DOHH2 (cell line): ENCODE results near the gene SLC39A12.

ENCODE experiments used
- EZH2phosphoT487 ChIP-seq: fragments of 200-600 bp; sonication (generic); IDR thresholded peaks from 2 replicates; pipeline ENCODE4 v1.6.1; 2017; ENCODE audit warnings: borderline replicate concordance, mild to moderate bottlenecking, antibody characterized with exemption, low read length, moderate library complexity, mixed read lengths
- TF ChIP-seq, protein P1 (sequence below): fragments of 200-600 bp; sonication (generic); IDR thresholded peaks from one replicate; pipeline ENCODE4 v1.5.1; 2014; ENCODE audit warnings: antibody characterized with exemption, mild to moderate bottlenecking, low read depth, low read length; ENCODE audit not compliant: poor library complexity, severe bottlenecking

- TF ChIP-seq, protein P1, sequence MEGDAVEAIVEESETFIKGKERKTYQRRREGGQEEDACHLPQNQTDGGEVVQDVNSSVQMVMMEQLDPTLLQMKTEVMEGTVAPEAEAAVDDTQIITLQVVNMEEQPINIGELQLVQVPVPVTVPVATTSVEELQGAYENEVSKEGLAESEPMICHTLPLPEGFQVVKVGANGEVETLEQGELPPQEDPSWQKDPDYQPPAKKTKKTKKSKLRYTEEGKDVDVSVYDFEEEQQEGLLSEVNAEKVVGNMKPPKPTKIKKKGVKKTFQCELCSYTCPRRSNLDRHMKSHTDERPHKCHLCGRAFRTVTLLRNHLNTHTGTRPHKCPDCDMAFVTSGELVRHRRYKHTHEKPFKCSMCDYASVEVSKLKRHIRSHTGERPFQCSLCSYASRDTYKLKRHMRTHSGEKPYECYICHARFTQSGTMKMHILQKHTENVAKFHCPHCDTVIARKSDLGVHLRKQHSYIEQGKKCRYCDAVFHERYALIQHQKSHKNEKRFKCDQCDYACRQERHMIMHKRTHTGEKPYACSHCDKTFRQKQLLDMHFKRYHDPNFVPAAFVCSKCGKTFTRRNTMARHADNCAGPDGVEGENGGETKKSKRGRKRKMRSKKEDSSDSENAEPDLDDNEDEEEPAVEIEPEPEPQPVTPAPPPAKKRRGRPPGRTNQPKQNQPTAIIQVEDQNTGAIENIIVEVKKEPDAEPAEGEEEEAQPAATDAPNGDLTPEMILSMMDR: no peak
- TF ChIP-seq EZH2phosphoT487: no peak
Observed at GRCh38 chr10:17912754-17913153, 39.0 kb upstream of the SLC39A12 start.
